Measurements from ENCODE around the gene NSL1. TPM values are rescaled to one million over a fixed set of nuclear protein-coding genes. Genes with fewer than 3 reads are reported as not detected.
"Not testable (repeated sequence)": the region's sequence is repeated elsewhere in the genome, so short reads cannot be mapped to it uniquely, and the experiment has no call there.

NSL1 gene
- polyA plus RNA-seq, 3 donors, result 45.8 to 46.4 (median 46.0) TPM

DNA sequence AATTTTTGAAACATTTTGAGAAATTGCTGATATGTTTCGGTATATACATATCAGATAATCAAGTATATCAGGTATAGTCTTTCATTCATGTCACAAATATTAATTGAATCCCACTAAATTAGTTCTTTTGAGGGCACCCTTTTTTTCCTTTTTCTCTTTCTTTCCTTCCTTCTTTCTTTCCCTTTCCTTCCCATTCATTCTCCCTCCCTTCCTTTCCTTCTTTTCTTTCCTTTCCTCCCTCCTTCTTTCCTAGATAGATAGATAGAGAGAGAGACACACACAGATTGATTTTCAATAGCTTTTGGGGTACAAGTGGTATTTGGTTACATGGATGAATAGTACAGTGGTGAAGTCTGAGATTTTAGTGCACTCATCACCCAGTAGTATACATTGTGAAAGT is 5.7 kb downstream of the NSL1 start:
- no peak for DNase-seq (ENCODE audit: low read depth in 3 of 3, low spot score in 2 of 3)

DNA sequence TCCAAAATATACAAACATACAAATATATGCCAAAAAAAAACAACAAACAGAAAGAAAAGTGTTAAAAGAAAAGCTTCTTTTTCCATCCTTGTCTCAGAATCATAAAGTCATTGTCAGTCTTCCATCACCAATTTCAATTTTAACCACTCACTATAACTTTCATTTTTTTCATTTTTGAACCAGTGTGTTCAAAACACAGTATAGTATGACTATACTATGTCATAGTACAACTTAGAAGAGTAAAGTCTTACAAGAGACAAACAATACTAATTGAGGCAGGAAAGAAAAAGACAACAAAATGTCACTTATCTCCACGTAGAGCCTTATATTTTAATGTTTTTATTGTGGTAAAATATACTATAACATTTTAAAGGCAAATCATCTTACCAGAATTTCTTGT is 7.6 kb downstream of the NSL1 start:
- no peak for DNase-seq (ENCODE audit: low read depth in 3 of 3, low spot score in 2 of 3)

DNA sequence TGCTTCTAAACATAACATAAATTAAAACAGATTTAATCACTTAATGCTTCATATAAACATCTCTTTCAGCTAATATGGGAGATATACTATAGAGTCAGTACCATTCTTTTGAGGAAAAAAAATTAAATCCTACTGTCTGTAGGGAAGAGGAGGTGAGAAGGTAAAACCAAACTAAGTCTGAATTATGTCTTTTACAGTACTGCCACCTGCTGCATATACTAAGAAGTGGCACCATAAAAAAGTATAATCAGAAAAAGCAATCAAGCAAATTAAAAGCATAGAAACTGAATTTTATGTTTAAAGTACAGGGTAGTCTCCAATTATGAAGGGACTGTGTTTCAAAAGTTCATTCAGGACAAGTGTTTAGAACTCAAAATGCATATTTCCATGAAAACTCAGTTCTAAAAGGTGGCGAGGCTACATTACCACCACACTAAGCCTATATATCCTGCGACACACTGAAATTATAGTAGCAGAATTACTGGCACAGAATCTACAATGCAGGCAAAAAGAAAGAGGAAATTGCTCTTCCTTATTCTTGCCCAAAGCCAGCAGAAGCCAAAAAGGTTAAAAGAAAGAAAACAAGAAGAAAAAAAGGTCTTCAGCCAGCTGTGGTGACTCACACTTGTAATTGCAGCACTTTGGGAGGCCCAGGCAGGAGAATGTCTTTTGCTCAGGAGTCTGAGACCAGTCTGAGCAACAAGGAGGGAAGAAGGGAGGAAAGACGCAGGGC is 9.0 kb downstream of the NSL1 start:
- no peak for DNase-seq (ENCODE audit: low read depth in 3 of 3, low spot score in 2 of 3)

- no peak for DNase-seq (ENCODE audit: low read depth in 3 of 3, low spot score in 2 of 3)
Measured at GRCh38 chr1:212781225-212781624, 10.4 kb downstream of the NSL1 start.

- no peak for DNase-seq (ENCODE audit: low read depth in 3 of 3, low spot score in 2 of 3)
Measured at GRCh38 chr1:212780759-212781158, 10.8 kb downstream of the NSL1 start.

DNA sequence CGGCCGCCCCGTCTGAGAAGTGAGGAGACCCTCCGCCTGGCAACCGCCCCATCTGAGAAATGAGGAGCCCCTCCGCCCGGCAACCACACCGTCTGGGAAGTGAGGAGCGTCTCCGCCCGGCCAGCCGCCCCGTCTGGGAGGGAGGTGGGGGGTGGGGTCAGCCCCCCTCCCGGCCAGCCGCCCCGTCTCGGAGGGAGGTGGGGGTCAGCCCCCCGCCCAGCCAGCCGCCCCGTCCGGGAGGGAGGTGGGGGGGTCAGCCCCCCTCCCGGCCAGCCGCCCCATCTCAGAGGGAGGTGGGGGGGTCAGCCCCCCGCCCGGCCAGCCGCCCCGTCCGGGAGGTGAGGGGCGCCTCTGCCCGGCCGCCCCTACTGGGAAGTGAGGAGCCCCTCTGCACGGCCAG is 12.5 kb downstream of the NSL1 start:
- not testable (repeated sequence) for DNase-seq (ENCODE audit: low read depth in 3 of 3, low spot score in 2 of 3)

DNA sequence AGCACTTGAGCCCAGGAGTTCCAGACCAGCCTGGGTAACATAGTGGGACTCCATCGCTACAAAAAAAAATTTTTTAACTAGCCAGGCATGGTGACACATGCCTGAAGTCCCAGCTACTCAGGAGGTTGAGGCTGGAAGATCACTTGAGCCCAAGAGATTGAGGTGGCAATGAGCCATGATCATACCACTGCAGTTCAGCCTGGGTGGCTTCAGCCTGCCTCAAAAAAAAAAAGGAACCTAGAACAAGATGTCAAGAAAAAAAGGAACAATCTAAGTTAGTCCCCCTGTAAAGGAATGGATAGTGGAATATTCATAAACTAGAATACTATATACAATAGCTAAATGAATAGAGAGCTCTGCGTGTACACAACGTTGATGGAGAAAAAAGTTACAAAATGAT is 14.4 kb downstream of the NSL1 start:
- DNase-seq (ENCODE audit: low read depth in 3 of 3, low spot score in 2 of 3), result no peak

DNA sequence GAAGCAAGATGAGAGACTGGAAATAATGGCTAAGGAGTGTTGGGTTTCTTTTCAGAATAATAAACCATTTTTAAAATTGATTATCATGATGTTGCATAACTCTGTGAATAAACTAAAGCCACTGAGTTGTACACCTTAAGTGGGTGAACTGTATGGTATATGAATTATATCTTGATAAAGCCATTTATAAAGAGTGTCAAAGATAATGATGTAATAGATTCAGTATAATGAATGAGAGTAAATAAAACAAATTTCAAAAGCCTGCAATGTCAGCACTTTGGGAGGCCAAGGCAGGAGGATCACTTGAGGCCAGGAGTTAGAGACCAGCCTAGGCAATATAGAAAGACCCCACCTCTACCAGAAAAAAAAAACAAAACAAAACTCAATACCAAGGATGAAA is 16.3 kb downstream of the NSL1 start:
- no peak for DNase-seq (ENCODE audit: low read depth in 3 of 3, low spot score in 2 of 3)

DNA sequence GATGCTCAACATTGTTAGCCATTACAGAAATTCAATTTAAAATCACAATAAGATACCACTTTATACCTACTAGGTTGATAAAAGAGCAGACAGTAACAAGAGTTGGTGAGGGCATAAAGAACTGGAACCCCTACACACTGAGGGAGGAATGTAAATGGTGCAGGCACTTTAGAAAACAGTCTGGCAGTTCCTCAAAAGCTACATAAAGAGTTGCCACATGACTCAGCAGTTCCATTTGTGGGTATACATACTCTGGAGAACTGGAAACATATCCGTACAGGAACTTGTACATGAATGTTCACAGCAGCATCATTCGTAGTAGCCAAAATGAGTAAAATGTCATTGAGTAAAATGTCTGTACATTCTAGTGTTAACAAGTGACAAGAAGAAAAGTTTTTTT is 17.0 kb downstream of the NSL1 start:
- DNase-seq (ENCODE audit: low read depth in 3 of 3, low spot score in 2 of 3), result no peak

DNA sequence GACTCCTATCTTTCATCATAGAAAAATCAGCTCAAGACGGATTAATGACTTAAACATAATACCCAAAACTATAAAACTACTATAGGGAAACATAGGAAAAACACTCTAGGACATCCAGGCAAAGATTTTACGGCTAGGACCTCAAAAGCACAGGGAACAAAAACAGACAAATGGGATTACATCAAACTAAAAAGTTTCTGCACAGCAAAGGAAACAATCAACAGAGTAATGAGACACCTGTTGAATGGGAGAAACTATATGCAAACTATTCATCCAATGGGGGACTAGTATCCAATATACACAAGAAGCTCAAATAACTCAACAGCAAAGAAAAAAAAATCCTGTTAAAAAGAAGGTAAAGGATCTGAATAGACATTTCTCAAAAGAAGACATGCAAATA is 18.6 kb downstream of the NSL1 start:
- DNase-seq (ENCODE audit: low read depth in 3 of 3, low spot score in 2 of 3), result no peak

- DNase-seq (ENCODE audit: low read depth in 3 of 3, low spot score in 2 of 3), result no peak
Measured at GRCh38 chr1:212771341-212771740, 20.2 kb downstream of the NSL1 start.

DNA sequence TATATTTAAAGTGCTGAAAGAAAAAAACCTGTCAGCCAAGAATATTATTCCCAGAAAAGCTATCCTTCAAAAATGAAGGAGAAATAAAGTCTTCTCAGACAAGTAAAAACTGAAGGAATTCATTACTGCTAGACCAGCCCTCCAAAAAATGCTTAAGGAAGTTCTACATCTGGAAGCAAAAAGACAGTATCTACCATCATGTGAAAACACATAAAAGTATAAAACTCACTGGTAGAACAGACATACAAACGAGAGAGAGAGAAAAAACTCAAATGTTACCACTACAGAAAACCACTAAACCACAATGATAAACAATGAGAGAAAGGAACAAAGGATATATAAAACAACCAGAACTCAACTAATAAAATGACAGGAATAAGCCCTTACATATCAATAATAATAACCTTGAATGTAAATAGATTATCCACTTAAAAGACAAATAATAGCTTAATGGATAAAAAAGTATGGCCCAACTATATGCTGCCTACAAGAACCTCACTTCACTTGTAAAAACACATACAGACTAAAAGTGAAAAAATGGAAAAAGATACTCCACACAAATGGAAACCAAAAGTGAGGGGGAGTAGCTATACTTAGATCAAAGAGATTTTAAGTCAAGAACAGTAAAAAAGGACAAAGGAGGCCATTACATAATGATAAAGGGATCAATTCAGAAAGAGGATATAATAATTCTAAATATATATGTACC is 22.0 kb downstream of the NSL1 start:
- no peak for DNase-seq (ENCODE audit: low read depth in 3 of 3, low spot score in 2 of 3)

DNA sequence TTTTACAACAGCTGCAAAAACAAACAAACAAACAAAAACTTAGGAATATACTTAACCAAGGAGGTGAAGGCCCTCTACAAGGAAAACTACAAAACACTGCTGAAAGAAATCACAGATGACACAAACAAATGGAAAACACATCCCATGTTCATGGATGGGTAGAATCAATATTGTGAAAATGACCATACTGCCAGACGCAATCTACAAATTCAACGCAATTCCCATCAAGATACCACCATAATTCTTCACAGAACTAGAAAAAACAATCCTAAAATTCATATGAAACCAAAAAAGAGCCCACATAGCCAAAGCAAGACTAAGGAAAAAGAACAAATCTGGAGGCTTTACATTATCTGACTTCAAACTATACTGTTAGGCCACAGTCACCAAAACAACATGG is 24.8 kb downstream of the NSL1 start:
- not testable (repeated sequence) for DNase-seq (ENCODE audit: low read depth in 3 of 3, low spot score in 2 of 3)

DNA sequence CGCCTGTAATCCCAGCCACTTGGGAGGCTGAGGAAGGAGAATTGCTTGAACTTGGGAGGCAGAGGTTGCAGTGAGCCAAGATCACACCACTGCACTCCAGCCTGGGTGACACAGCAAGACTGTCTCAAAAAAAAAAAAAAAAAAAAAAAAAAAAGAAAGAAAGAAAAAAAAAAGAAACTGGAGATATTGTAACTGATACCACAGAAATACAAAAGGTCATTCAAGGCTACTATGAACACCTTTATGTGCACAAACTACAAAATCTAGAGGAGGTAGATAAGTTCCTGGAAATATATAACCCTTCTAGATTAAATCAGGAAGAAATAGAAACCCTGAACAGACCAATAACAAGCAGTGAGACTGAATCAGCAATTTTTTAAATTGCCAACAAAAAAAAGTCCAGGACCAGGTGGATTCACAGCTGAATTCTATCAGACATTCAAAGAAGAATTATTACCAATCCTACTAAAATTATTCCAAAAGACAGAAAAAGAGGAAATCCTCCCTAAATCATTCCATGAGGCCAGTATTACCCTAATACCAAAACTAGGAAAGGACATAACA is 26.8 kb downstream of the NSL1 start:
- not testable (repeated sequence) for DNase-seq (ENCODE audit: low read depth in 3 of 3, low spot score in 2 of 3)

GRCh38 chr1:212762839-212763238 is 28.7 kb downstream of the NSL1 start:
- no peak for DNase-seq (ENCODE audit: low read depth in 3 of 3, low spot score in 2 of 3)

DNA sequence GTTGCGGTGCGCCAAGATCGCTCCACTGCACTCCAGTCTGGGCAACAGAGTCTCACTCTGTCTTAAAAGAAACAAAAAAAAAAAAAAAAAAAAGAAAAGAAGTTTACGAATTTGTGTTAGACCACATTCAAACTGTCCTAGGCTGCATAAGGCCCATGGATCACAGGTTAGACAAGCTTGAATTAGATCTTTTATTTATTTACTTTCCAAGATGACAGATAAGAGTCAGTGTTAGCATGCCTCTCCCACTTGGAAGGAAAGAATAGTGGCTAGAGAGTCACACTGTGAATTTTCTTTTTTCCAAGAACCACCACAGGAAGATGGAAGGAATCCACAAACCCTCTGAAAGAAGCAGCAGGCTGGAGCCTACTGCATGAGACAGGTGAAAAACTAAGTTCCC is 29.3 kb downstream of the NSL1 start:
- no peak for DNase-seq (ENCODE audit: low read depth in 3 of 3, low spot score in 2 of 3)

- no peak for DNase-seq (ENCODE audit: low read depth in 3 of 3, low spot score in 2 of 3)
Measured at GRCh38 chr1:212760126-212760823, 31.3 kb downstream of the NSL1 start.

GRCh38 chr1:212759683-212760082 is 31.9 kb downstream of the NSL1 start:
- DNase-seq (ENCODE audit: low read depth in 3 of 3, low spot score in 2 of 3), result no peak

DNA sequence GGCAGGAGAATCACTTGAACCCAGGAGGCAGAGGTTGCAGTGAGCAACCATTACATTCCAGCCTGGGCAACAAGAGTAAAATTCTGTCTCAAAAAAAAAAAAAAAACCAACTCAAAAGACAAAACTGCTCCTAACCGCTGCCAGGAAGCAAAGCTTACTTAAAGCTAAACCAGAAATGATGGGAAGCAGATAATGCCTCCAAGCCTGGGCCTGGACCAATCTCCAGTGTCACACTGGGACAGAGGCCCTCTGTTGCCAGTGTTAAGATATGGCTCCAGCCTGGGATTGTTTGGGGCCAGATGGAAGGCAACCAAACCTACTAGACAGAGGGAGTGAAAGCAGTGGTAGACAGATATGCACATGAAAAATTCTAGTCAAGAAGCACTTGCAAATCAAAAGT is 36.9 kb downstream of the NSL1 start:
- no peak for DNase-seq (ENCODE audit: low read depth in 3 of 3, low spot score in 2 of 3)

- no peak for DNase-seq (ENCODE audit: low read depth in 3 of 3, low spot score in 2 of 3)
Measured at GRCh38 chr1:212754193-212754592, 37.4 kb downstream of the NSL1 start.

DNA sequence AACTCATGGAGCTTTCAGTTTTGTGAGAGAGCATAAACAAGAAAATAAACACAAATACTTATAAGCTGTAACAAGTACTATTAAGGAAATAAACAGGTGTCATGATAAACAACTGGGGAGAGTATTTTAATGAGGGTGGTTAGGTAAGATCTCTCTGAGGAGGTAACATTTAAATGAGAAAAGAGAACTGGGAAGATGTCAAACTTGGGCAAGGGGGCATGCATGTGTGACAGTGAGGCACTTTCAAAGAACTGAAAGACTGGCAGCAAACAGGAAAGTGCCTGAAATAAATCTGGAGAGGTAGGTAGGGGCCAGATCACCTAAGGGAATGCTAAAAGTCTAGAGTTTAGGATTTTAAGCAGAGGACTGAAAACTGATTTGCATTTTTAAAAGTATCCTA is 37.8 kb downstream of the NSL1 start:
- DNase-seq (ENCODE audit: low read depth in 3 of 3, low spot score in 2 of 3), result no peak
